Stomach (tissue), 9 donors: ENCODE measurements around the gene ADAMTSL3. TPM values are rescaled to one million over a fixed set of nuclear protein-coding genes. Genes with fewer than 3 reads are reported as not detected.
A peak's percentile ranks its signal among the peaks of the same experiment; 100 is the strongest.

Experiments
- DNase-seq, 2 donors: peaks; one replicate each; pipeline versions ENCODE4 v3.0.0 to v3.0.0-alpha.2; 2013 to 2019
- H3K27ac ChIP-seq, 5 donors: fragments of 200-600 bp in 4 of 5; sonication (generic) in 4 of 5; one replicate each; pipeline ENCODE4 v1.5.1; 2013 to 2019; ENCODE audit warnings: mild to moderate bottlenecking in 1 of 5, moderate library complexity in 1 of 5
- H3K27me3 ChIP-seq, 3 donors: fragments of 200-600 bp; sonication (generic); one replicate each; pipeline ENCODE4 v1.5.1; 2017 to 2019; ENCODE audit warnings: mixed run types in 1 of 3
- H3K36me3 ChIP-seq, 4 donors: fragments of 200-600 bp; sonication (generic); 1 replicate in 3 of 4; 2 replicates in 1 of 4; pipeline ENCODE4 v1.5.1; 2016 to 2019
- H3K4me1 ChIP-seq, 4 donors: fragments of 200-600 bp; sonication (generic); one replicate each; pipeline ENCODE4 v1.5.1; 2016 to 2019
- H3K4me3 ChIP-seq, 4 donors: fragments of 200-600 bp; sonication (generic) in 3 of 4; one replicate each; pipeline ENCODE4 v1.5.1; 2016 to 2019; ENCODE audit warnings: mild to moderate bottlenecking in 1 of 4
- H3K9me3 ChIP-seq, 4 donors: fragments of 200-600 bp; sonication (generic); one replicate each; pipeline ENCODE4 v1.5.1; 2016 to 2019
- CTCF ChIP-seq, 7 experiments: fragments of 450-650 bp in 4 of 7; fragments of 200-600 bp in 3 of 7; sonication (generic) in 3 of 7; IDR thresholded peaks; one replicate each; pipeline ENCODE4 v1.5.1; 2016 to 2019; ENCODE audit warnings: antibody characterized with exemption in 7 of 7, control low read depth in 2 of 7, mild to moderate bottlenecking in 1 of 7
- EP300 ChIP-seq: sonication (generic); formaldehyde crosslinking; IDR thresholded peaks from one replicate; pipeline ENCODE4 v1.6.1; 2017; ENCODE audit warnings: antibody characterized with exemption
- POLR2A ChIP-seq, 4 donors: fragments of 450-650 bp; IDR thresholded peaks; one replicate each; pipeline ENCODE4 v1.6.1; 2016; ENCODE audit warnings: antibody characterized with exemption in 4 of 4, control low read depth in 2 of 4, mild to moderate bottlenecking in 1 of 4, moderate library complexity in 1 of 4
- POLR2AphosphoS5 ChIP-seq, 3 donors: sonication (generic); formaldehyde crosslinking; IDR thresholded peaks; one replicate each; pipeline ENCODE4 v1.6.1; 2016; ENCODE audit warnings: antibody characterized with exemption in 3 of 3
- WGBS, 5 donors: extraction: QIAGEN DNeasy Blood & Tissue Kit in 3 of 5; methylation state at CpG; one replicate each; pipeline versions ENCODE4 v1.1.5 to v1.1.7; 2013 to 2018; 5-methylcytosine and 5-hydroxymethylcytosine counted together
- intact Hi-C: fragments of 100-400 bp; cut with DNase I; formaldehyde crosslinking; loops from one replicate; pipeline ENCODE4 v1.15.1; 2023; ENCODE audit warnings: low total_unique reads
- polyA plus RNA-seq, 3 donors: library from polyadenylated mRNA; stranded (reverse); fragments of 200-250 nt; gene quantifications; one replicate each; pipeline ENCODE4 v1.2.3, GENCODE V29; 2013
- total RNA-seq, 5 donors: library from RNA; depleted of rRNA; stranded (reverse); fragments of >200 nt; gene quantifications; one replicate each; pipeline versions ENCODE4 v1.1.0 to v1.2.3, GENCODE V29; 2014 to 2016
- donor health status: healthy with polysubstance abuse.
- donor health status: Bipolar disorder and iron deficiency.
- donor health status: healthy.

The ADAMTSL3 gene
- total and polyA plus RNA-seq, 8 donors = 1.1 to 54.9 (median 6.0) TPM

GRCh38 chr15:83766339-83766738 lies 112.4 kb downstream of the ADAMTSL3 start:
- DNase-seq = no peak
- H3K27ac ChIP-seq = no peak overlapping the region
- H3K36me3 ChIP-seq = no peaks in the 10 kb centered on the region
- no peaks in the 10 kb centered on the region for H3K27me3 ChIP-seq
- intact Hi-C loops = no loop called here
- 80 to 90% (median 87%) methylated on average over 6 of the region's 6 CpGs for WGBS, 5 donors
- no peak overlapping the region for H3K4me3 ChIP-seq
- no peaks in the 10 kb centered on the region for H3K9me3 ChIP-seq
- TF ChIP-seq POLR2AphosphoS5 (IDR thresholded peaks at IDR 0.05) (no peak), POLR2A (IDR thresholded peaks at IDR 0.05) (no peak), EP300 (no peak), CTCF (IDR thresholded peaks at IDR 0.05) (no peak)
- H3K4me1 ChIP-seq = peaks cover 0 to 17% (median 8%) of the 10 kb centered on the region in 4 donors

GRCh38 chr15:83767741-83768140 lies 113.8 kb downstream of the ADAMTSL3 start:
- H3K4me3 ChIP-seq = no peak overlapping the region
- H3K27ac ChIP-seq = no peak overlapping the region
- no peaks in the 10 kb centered on the region for H3K36me3 ChIP-seq
- TF ChIP-seq POLR2AphosphoS5 (IDR thresholded peaks at IDR 0.05) = no peak
- intact Hi-C loops = no loop called here
- H3K27me3 ChIP-seq = no peaks in the 10 kb centered on the region
- 74 to 81% (median 77%) methylated on average over 4 of the region's 4 CpGs for WGBS, 5 donors
- H3K9me3 ChIP-seq = no peaks in the 10 kb centered on the region
- no peak for DNase-seq
- peaks cover 0 to 17% (median 8%) of the 10 kb centered on the region in 4 donors for H3K4me1 ChIP-seq

GRCh38 chr15:83769411-83769999 lies 115.6 kb downstream of the ADAMTSL3 start:
- no peak overlapping the region for H3K27ac ChIP-seq
- DNase-seq = peak in 1 of 2 donors; percentile 55
- H3K4me1 ChIP-seq = peaks cover 0 to 9% (median 3%) of the 10 kb centered on the region in 4 donors
- H3K4me3 ChIP-seq = no peak overlapping the region
- no peak for TF ChIP-seq EP300
- intact Hi-C loops = no loop called here
- H3K27me3 ChIP-seq = no peaks in the 10 kb centered on the region
- 50 to 85% (median 73%) methylated on average over 1 of the region's 1 CpG for WGBS, 5 donors
- H3K9me3 ChIP-seq = no peaks in the 10 kb centered on the region
- H3K36me3 ChIP-seq = peaks cover 0 to 7% (median 1%) of the 10 kb centered on the region in 4 donors

GRCh38 chr15:83775738-83776137 lies 121.8 kb downstream of the ADAMTSL3 start:
- H3K27ac ChIP-seq = no peak overlapping the region
- no peaks in the 10 kb centered on the region for H3K4me1 ChIP-seq
- no peaks in the 10 kb centered on the region for H3K9me3 ChIP-seq
- intact Hi-C loops = no loop called here
- TF ChIP-seq CTCF (IDR thresholded peaks at IDR 0.05) (no peak), POLR2AphosphoS5 (IDR thresholded peaks at IDR 0.05) (no peak), EP300 (no peak), POLR2A (IDR thresholded peaks at IDR 0.05) (no peak)
- DNase-seq = no peak
- peaks cover 0 to 7% (median 1%) of the 10 kb centered on the region in 4 donors for H3K36me3 ChIP-seq
- H3K27me3 ChIP-seq = no peaks in the 10 kb centered on the region
- no peak overlapping the region for H3K4me3 ChIP-seq
- WGBS, 5 donors = 43 to 80% (median 47%) methylated on average over 2 to 3 of the region's 3 CpGs

GRCh38 chr15:83776986-83777385 lies 123.1 kb downstream of the ADAMTSL3 start:
- Histone ChIP-seq H3K36me3 (peaks cover 0 to 7% (median 1%) of the 10 kb centered on the region in 4 donors), H3K4me3 (no peak overlapping the region), H3K27ac (no peak overlapping the region), H3K9me3 (peaks cover 0 to under 1% (median 0%) of the 10 kb centered on the region in 4 donors), H3K4me1 (no peaks in the 10 kb centered on the region), H3K27me3 (no peaks in the 10 kb centered on the region)
- no peak for DNase-seq
- intact Hi-C loops = no loop called here
- TF ChIP-seq CTCF (IDR thresholded peaks at IDR 0.05) = no peak
- TF ChIP-seq POLR2AphosphoS5 (IDR thresholded peaks at IDR 0.05) = no peak
- TF ChIP-seq EP300 = no peak
- no peak for TF ChIP-seq POLR2A (IDR thresholded peaks at IDR 0.05)
- 82 to 97% (median 91%) methylated on average over 4 of the region's 4 CpGs for WGBS, 5 donors
